H9 (cell line): ENCODE data around the gene ACSM3. TPM values are rescaled to one million over a fixed set of nuclear protein-coding genes. Genes with fewer than 3 reads are reported as not detected.
"Not testable (repeated sequence)": the region's sequence is repeated elsewhere in the genome, so short reads cannot be mapped to it uniquely, and the experiment has no call there.

ENCODE experiments used
- DNase-seq: peaks from one replicate; pipeline ENCODE4 v3.0.0-alpha.2; 2017
- H2AFZ ChIP-seq: one replicate; pipeline ENCODE4 v1.6.1; 2013; ENCODE audit warnings: mild to moderate bottlenecking, low read length, control low read depth, moderate library complexity
- H2AK5ac ChIP-seq: 2 replicates; pipeline ENCODE4 v1.6.1; 2013; ENCODE audit warnings: low read length, control low read depth, mixed read lengths; ENCODE audit not compliant: insufficient read length
- H2BK120ac ChIP-seq: one replicate; pipeline ENCODE4 v1.6.1; 2013; ENCODE audit warnings: low read depth, mild to moderate bottlenecking, low read length, control low read depth, inconsistent platforms; ENCODE audit not compliant: poor library complexity, severe bottlenecking
- H2BK12ac ChIP-seq: 2 replicates; pipeline ENCODE4 v1.6.1; 2013; ENCODE audit warnings: low read length, control low read depth, mixed read lengths, low read depth; ENCODE audit not compliant: insufficient read length
- H2BK15ac ChIP-seq: 2 replicates; pipeline ENCODE4 v1.6.1; 2013; ENCODE audit warnings: low read depth, low read length, control low read depth
- H2BK20ac ChIP-seq: one replicate; pipeline ENCODE4 v1.6.1; 2013; ENCODE audit warnings: low read depth, mild to moderate bottlenecking, low read length, control low read depth, inconsistent platforms; ENCODE audit not compliant: poor library complexity, severe bottlenecking
- H2BK5ac ChIP-seq: 2 replicates; pipeline ENCODE4 v1.6.1; 2013; ENCODE audit warnings: low read length, control low read depth, mixed read lengths; ENCODE audit not compliant: insufficient read length
- H3K14ac ChIP-seq: 2 replicates; pipeline ENCODE4 v1.6.1; 2013; ENCODE audit warnings: low read length, control low read depth; ENCODE audit not compliant: insufficient read depth
- H3K18ac ChIP-seq: 2 replicates; pipeline ENCODE4 v1.6.1; 2013; ENCODE audit warnings: low read depth, mild to moderate bottlenecking, mixed read lengths, low read length, control low read depth; ENCODE audit not compliant: insufficient read length
- H3K23ac ChIP-seq: 2 replicates; pipeline ENCODE4 v1.6.1; 2013; ENCODE audit warnings: low read length, control low read depth, mixed read lengths, low read depth; ENCODE audit not compliant: insufficient read length
- H3K23me2 ChIP-seq: 2 replicates; pipeline ENCODE4 v1.6.1; 2013; ENCODE audit warnings: low read depth, mild to moderate bottlenecking, mixed read lengths, low read length, control low read depth; ENCODE audit not compliant: insufficient read length, poor library complexity, severe bottlenecking
- H3K27ac ChIP-seq: 2 replicates; pipeline ENCODE4 v1.5.1; 2013; ENCODE audit warnings: low read length, control low read depth, mixed read lengths, low read depth; ENCODE audit not compliant: insufficient read length
- H3K27me3 ChIP-seq: 2 replicates; pipeline ENCODE4 v1.6.1; 2013; ENCODE audit warnings: low read length, control low read depth, inconsistent platforms; ENCODE audit not compliant: insufficient read depth
- H3K4ac ChIP-seq: 2 replicates; pipeline ENCODE4 v1.6.1; 2013; ENCODE audit warnings: low read depth, mild to moderate bottlenecking, control low read depth, inconsistent platforms, low read length, moderate library complexity
- H3K4me1 ChIP-seq: 2 replicates; pipeline ENCODE4 v1.6.1; 2013; ENCODE audit warnings: low read length, control low read depth, inconsistent platforms; ENCODE audit not compliant: insufficient read depth
- H3K4me2 ChIP-seq: 2 replicates; pipeline ENCODE4 v1.6.1; 2013; ENCODE audit warnings: low read length, control low read depth, mixed read lengths; ENCODE audit not compliant: insufficient read length, insufficient read depth
- H3K56ac ChIP-seq: 2 replicates; pipeline ENCODE4 v1.6.1; 2013; ENCODE audit warnings: low read depth, mild to moderate bottlenecking, mixed read lengths, low read length, control low read depth; ENCODE audit not compliant: insufficient read length
- H3K79me1 ChIP-seq: 2 replicates; pipeline ENCODE4 v1.6.1; 2013; ENCODE audit warnings: low read depth, mild to moderate bottlenecking, moderate library complexity, low read length, control low read depth, inconsistent platforms; ENCODE audit not compliant: insufficient read depth, poor library complexity, severe bottlenecking
- H3K79me2 ChIP-seq: 2 replicates; pipeline ENCODE4 v1.6.1; 2013; ENCODE audit warnings: low read length, control low read depth, inconsistent platforms; ENCODE audit not compliant: insufficient read depth
- H3K9ac ChIP-seq: 2 replicates; pipeline ENCODE4 v1.6.1; 2013; ENCODE audit warnings: low read length, control low read depth, mixed read lengths; ENCODE audit not compliant: insufficient read length; ENCODE audit errors: extremely low read depth
- H3K9me3 ChIP-seq: one replicate; pipeline ENCODE4 v1.6.1; 2013; ENCODE audit warnings: low read depth, low read length, inconsistent platforms; ENCODE audit not compliant: control insufficient read depth
- H3T11ph ChIP-seq: one replicate; pipeline ENCODE4 v1.6.1; 2013; ENCODE audit warnings: mild to moderate bottlenecking, low read length, control low read depth, inconsistent platforms
- H4K20me1 ChIP-seq: one replicate; pipeline ENCODE4 v1.6.1; 2013; ENCODE audit not compliant: control insufficient read depth, insufficient read length, insufficient read depth
- H4K5ac ChIP-seq: 2 replicates; pipeline ENCODE4 v1.6.1; 2013; ENCODE audit warnings: low read depth, mild to moderate bottlenecking, mixed read lengths, low read length, control low read depth; ENCODE audit not compliant: insufficient read length
- H4K8ac ChIP-seq: replicated peaks from 2 replicates; pipeline ENCODE4 v1.6.1; 2013; ENCODE audit warnings: low read length, control low read depth, mixed read lengths, low read depth; ENCODE audit not compliant: insufficient read length
- H4K91ac ChIP-seq: 2 replicates; pipeline ENCODE4 v1.6.1; 2013; ENCODE audit warnings: low read depth, mild to moderate bottlenecking, moderate library complexity, mixed read lengths, low read length, control low read depth; ENCODE audit not compliant: insufficient read length
- H3K27ac Mint-ChIP-seq, 3 experiments: 2 replicates in 2 of 3; 3 replicates in 1 of 3; pipeline ENCODE4 v1.8.0; 2020 to 2021; ENCODE audit warnings: mixed read lengths in 3 of 3, mild to moderate bottlenecking in 1 of 3, moderate library complexity in 1 of 3
- H3K27me3 Mint-ChIP-seq: 2 replicates; pipeline ENCODE4 v1.8.0; 2021; ENCODE audit warnings: low read depth, mild to moderate bottlenecking, moderate library complexity, mixed read lengths
- H3K36me3 Mint-ChIP-seq, 3 experiments: 2 replicates in 2 of 3; 3 replicates in 1 of 3; pipeline ENCODE4 v1.8.0; 2020 to 2021; ENCODE audit warnings: low read depth in 3 of 3, mixed read lengths in 3 of 3; ENCODE audit not compliant: insufficient read depth in 1 of 3
- H3K4me1 Mint-ChIP-seq, 2 experiments: 2 replicates each; pipeline ENCODE4 v1.8.0; 2020; ENCODE audit warnings: mixed read lengths in 2 of 2
- H3K4me3 Mint-ChIP-seq, 2 experiments: 2 replicates in 1 of 2; 3 replicates in 1 of 2; pipeline ENCODE4 v1.8.0; 2020 to 2021; ENCODE audit warnings: mild to moderate bottlenecking in 2 of 2, mixed read lengths in 2 of 2, moderate library complexity in 1 of 2
- H3K9me3 Mint-ChIP-seq, 2 experiments: 2 replicates in 1 of 2; 3 replicates in 1 of 2; pipeline ENCODE4 v1.8.0; 2020; ENCODE audit warnings: mild to moderate bottlenecking in 2 of 2, mixed read lengths in 2 of 2, moderate library complexity in 1 of 2
- CTCF ChIP-seq: fragments of 200-600 bp; sonication (generic); conservative IDR thresholded peaks from 3 replicates; pipeline ENCODE4 v1.8.0; 2021; ENCODE audit warnings: antibody characterized with exemption, mild to moderate bottlenecking
- WGBS: extraction: QIAGEN DNeasy Blood & Tissue Kit; methylation state at CpG from one replicate; pipeline ENCODE4 v1.1.7; 2013; ENCODE audit warnings: missing lambda C conversion rate, low lambda C conversion rate, mixed read lengths; ENCODE audit not compliant: insufficient read length; ENCODE audit errors: extremely low coverage; 5-methylcytosine and 5-hydroxymethylcytosine counted together
- total RNA-seq: library from RNA; stranded (reverse); gene quantifications from 2 replicates; pipeline ENCODE4 v1.2.1, GENCODE V29; 2021

ACSM3 gene
- total RNA-seq, 1 experiment from 2014 or later = 3.1 TPM

- H2AK5ac ChIP-seq = no peak overlapping the region
- H3K23me2 ChIP-seq = no peaks in the 10 kb centered on the region
- H2BK20ac ChIP-seq = no peak overlapping the region
- no peak overlapping the region for H4K5ac ChIP-seq
- no peaks in the 10 kb centered on the region; a peak in 1 of 5 replicates for H3K9me3 Mint-ChIP-seq
- 0 out of 4 replicates have a peak, but pooled peaks cover 0 to 3% of the 10 kb centered on the region in 2 experiments for H3K4me1 Mint-ChIP-seq
- DNase-seq = no peak
- H4K20me1 ChIP-seq = no peaks in the 10 kb centered on the region
- H3K56ac ChIP-seq = no peak overlapping the region
- no peak overlapping the region for H2BK120ac ChIP-seq
- no peaks in the 10 kb centered on the region for H3K79me1 ChIP-seq
- H3K9ac ChIP-seq = no peak overlapping the region
- H2AFZ ChIP-seq = no peak overlapping the region
- peaks cover 15% of the 10 kb centered on the region for H3K27me3 Mint-ChIP-seq
- H3K4me1 ChIP-seq = no peaks in the 10 kb centered on the region
- no peaks in the 10 kb centered on the region for H3K27me3 ChIP-seq
- H3K36me3 Mint-ChIP-seq = no peaks in the 10 kb centered on the region
- H3T11ph ChIP-seq = no peak overlapping the region
- H3K14ac ChIP-seq = no peak overlapping the region
- no peak overlapping the region for H2BK5ac ChIP-seq
- no peak overlapping the region for H4K8ac ChIP-seq
- no peak overlapping the region for H3K23ac ChIP-seq
- WGBS = no CpG with 5 or more reads among the region's 1 CpG
- no peak overlapping the region for H3K4me3 Mint-ChIP-seq
- no peak overlapping the region for H2BK15ac ChIP-seq
- no peak overlapping the region for H2BK12ac ChIP-seq
- H3K27ac ChIP-seq = no peak overlapping the region
- H3K4ac ChIP-seq = no peak overlapping the region
- H3K9me3 ChIP-seq = no peaks in the 10 kb centered on the region
- H3K18ac ChIP-seq = no peak overlapping the region
- H3K4me2 ChIP-seq = no peak overlapping the region
- no peaks in the 10 kb centered on the region for H3K79me2 ChIP-seq
- no peak overlapping the region for H4K91ac ChIP-seq
- TF ChIP-seq CTCF = no peak
- no peak overlapping the region for H3K27ac Mint-ChIP-seq
Observed at GRCh38 chr16:20755238-20755637, 8.6 kb upstream of the ACSM3 start.

- not testable (repeated sequence) for H4K20me1 ChIP-seq, H3K23me2 ChIP-seq, H2BK12ac ChIP-seq, H3K27ac ChIP-seq, H2BK120ac ChIP-seq, H3K27me3 ChIP-seq, H3T11ph ChIP-seq, H3K27ac Mint-ChIP-seq, H3K23ac ChIP-seq, H3K4me3 Mint-ChIP-seq, H3K4me1 ChIP-seq, DNase-seq, H2BK20ac ChIP-seq, H2BK15ac ChIP-seq, H2AFZ ChIP-seq, H3K4me2 ChIP-seq, H3K36me3 Mint-ChIP-seq, H3K14ac ChIP-seq, H2BK5ac ChIP-seq, H3K9ac ChIP-seq, H4K5ac ChIP-seq, H3K56ac ChIP-seq, H4K91ac ChIP-seq, H3K79me1 ChIP-seq, H4K8ac ChIP-seq, H3K9me3 ChIP-seq, H2AK5ac ChIP-seq, H3K4ac ChIP-seq, H3K79me2 ChIP-seq, H3K4me1 Mint-ChIP-seq, H3K9me3 Mint-ChIP-seq, H3K18ac ChIP-seq
- H3K27me3 Mint-ChIP-seq = peaks cover 15% of the 10 kb centered on the region
- no CpG with 5 or more reads among the region's 5 CpGs for WGBS
Observed at GRCh38 chr16:20755799-20756198, 8.0 kb upstream of the ACSM3 start.
